ENCODE data around the gene CEP70.
"Not testable (repeated sequence)": the region's sequence is repeated elsewhere in the genome, so short reads cannot be mapped to it uniquely, and the experiment has no call there.

DNA sequence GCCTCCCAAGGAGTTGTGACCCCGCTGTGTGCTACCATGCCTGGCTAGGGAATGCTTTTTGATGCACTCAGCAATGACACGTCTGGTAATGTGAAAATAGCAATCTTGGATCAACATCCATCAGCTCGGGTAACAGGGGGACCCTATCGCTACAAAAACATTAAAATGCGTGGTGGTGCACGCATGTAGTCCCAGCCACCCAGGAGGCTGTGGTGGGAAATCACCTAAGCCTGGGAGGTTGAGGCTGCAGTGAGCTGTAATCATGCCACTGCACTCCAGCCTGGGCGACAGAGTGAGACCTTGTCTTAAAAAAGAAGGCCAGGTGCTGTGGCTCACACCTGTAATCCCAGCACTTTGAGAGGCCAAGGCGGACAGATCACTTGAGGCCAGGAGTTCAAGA, 140.1 kb downstream of the CEP70 start:
- TF ChIP-seq EZH2 (IDR thresholded peaks at IDR 0.05; ENCODE audit: low read length) = not testable (repeated sequence)
- TF ChIP-seq, protein P1, sequence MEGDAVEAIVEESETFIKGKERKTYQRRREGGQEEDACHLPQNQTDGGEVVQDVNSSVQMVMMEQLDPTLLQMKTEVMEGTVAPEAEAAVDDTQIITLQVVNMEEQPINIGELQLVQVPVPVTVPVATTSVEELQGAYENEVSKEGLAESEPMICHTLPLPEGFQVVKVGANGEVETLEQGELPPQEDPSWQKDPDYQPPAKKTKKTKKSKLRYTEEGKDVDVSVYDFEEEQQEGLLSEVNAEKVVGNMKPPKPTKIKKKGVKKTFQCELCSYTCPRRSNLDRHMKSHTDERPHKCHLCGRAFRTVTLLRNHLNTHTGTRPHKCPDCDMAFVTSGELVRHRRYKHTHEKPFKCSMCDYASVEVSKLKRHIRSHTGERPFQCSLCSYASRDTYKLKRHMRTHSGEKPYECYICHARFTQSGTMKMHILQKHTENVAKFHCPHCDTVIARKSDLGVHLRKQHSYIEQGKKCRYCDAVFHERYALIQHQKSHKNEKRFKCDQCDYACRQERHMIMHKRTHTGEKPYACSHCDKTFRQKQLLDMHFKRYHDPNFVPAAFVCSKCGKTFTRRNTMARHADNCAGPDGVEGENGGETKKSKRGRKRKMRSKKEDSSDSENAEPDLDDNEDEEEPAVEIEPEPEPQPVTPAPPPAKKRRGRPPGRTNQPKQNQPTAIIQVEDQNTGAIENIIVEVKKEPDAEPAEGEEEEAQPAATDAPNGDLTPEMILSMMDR (optimal IDR thresholded peaks at IDR 0.05 in 1 of 3, IDR thresholded peaks at IDR 0.05 in 1 of 3, conservative IDR thresholded peaks at IDR 0.05 in 1 of 3; ENCODE audit: extremely low read depth in 1 of 3, insufficient read depth in 2 of 3, low read length in 3 of 3) = not testable (repeated sequence)
